Parietal lobe (tissue), 2 donors: ENCODE results near the gene BCR. TPM values are rescaled to one million over a fixed set of nuclear protein-coding genes. Genes with fewer than 3 reads are reported as not detected.

Source experiments
- small RNA-seq: library from RNA; depleted of rRNA; stranded (forward); fragments of <200 nt; gene quantifications from one replicate; pipeline ENCODE3, GENCODE V24; 2014; ENCODE audit warnings: low replicate concordance
- total RNA-seq: library from RNA; depleted of rRNA; stranded (reverse); fragments of >200 nt; gene quantifications from one replicate; pipeline ENCODE4 v1.2.3, GENCODE V29; 2014

Gene BCR
- total RNA-seq: 79.8 TPM

GRCh38 chr22:23180301-23180892 is at the start of gene BCR:
BCR (plus strand) TSS chr22:23180509; CDS start chr22:23180961, 452 bp downstream.

GRCh38 chr22:23144932-23145877 is 35.1 kb upstream of the BCR start, which contains the start of gene RAB36:
RAB36 (plus strand) TSS chr22:23145477; CDS start chr22:23146617, 1,140 bp downstream.

Small RNAs within 50 kb of the gene (small RNA-seq; reads per million reads assigned to genes)
- gene BCRP8 (not detected), gene RF00017 (not detected), gene RF00066 (not detected), gene RN7SL263P (not detected)

Other genes with a start within 250 kb of the BCR start
- gene GNAZ, start 110.0 kb upstream of the BCR start, total RNA-seq: 175 TPM
- gene RSPH14, start 38.5 kb upstream of the BCR start, total RNA-seq: 8.5 TPM
- gene RAB36, start 35.0 kb upstream of the BCR start, total RNA-seq: 7.5 TPM